ENCODE measurements around the gene HIVEP3.

The HIVEP3 gene

DNA sequence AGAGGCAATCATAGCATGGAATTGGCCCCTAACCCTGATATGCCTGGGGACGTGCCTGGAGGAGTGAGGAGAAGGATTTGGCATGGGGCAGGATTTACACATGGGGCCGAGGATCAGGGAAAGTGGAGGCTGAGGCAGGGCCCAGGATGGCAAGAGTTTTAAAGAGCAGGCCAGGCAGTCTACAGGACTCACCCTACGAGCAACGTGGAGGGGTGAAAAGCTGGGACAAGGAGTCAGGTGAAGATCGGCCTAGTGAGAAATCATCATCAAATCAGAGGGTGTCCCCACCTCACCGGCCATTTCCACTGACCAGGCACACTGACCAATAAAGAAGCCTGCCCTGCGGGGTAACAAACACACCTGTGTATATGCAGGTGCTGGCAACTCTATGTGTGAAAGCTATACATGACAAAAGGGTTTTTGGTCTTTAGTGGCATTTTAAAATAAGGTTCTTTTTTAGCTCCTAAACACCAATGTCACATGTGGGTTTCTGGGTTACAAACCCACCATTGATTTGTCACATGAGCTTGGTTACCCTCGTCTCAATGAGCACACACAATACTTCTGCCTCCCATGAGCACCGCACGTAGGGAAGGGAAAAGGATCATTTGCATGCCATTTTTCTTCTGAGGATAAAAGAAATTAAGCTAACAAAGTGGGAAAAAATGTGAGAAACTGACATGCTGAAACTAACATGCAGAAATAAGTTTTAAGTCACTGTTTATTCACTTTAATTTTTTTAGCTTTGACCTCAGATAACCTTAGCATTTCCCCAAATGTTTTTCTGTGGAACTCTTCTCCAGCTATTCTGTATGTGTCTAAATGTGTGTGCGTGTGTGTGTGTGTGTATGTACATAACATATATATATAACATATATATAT is 266.1 kb downstream of the HIVEP3 start:
- no peak overlapping the region for H3K4me3 ChIP-seq (ENCODE audit: low read depth, low read length)
- DNase-seq (ENCODE audit: low read depth), result no peak
- no peak for TF ChIP-seq CTCF (IDR thresholded peaks at IDR 0.05; ENCODE audit: low read depth, low read length, missing control alignments)

- H3K4me3 ChIP-seq (ENCODE audit: low read depth, low read length), result no peak overlapping the region
- TF ChIP-seq CTCF (IDR thresholded peaks at IDR 0.05; ENCODE audit: low read depth, low read length, missing control alignments), result no peak
- DNase-seq (ENCODE audit: low read depth), result no peak
Observed at GRCh38 chr1:41650028-41650880, 268.5 kb downstream of the HIVEP3 start.

DNA sequence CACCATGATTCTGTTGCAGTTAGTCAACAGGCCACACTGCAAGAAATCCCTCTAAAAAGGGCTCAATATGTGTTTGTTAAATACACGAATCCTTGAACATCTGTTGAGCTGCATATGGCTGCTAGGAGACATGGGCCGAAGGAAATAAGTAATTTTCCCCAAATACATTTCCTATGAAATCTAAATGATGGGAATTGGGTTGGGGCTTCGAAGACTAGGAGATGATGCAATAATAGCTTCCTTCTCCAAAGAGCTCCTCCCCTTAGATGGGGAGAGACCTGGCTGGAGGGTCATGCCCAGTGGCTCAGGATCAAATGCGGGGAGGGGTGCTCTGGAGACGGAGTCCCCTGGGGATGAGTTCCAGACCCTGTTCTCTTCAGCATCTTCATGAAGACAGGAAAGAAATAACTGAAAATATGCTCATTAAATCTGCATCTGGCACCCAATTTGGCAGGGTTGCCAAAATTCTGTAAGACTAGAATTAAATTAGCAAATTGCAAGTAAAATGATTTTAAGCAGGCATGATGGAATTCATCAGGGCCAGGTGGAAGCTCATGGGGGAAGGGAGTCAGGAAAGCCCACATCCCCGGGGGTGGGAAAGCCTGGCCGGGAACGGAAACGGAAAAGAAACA is 269.2 kb downstream of the HIVEP3 start:
- TF ChIP-seq CTCF (IDR thresholded peaks at IDR 0.05; ENCODE audit: low read depth, low read length, missing control alignments), result no peak
- H3K4me3 ChIP-seq (ENCODE audit: low read depth, low read length), result no peak overlapping the region
- no peak for DNase-seq (ENCODE audit: low read depth)

- H3K4me3 ChIP-seq (ENCODE audit: low read depth, low read length), result no peak overlapping the region
- no peak for TF ChIP-seq CTCF (IDR thresholded peaks at IDR 0.05; ENCODE audit: low read depth, low read length, missing control alignments)
- DNase-seq (ENCODE audit: low read depth), result no peak
Observed at GRCh38 chr1:41648844-41649243, 269.9 kb downstream of the HIVEP3 start.

DNA sequence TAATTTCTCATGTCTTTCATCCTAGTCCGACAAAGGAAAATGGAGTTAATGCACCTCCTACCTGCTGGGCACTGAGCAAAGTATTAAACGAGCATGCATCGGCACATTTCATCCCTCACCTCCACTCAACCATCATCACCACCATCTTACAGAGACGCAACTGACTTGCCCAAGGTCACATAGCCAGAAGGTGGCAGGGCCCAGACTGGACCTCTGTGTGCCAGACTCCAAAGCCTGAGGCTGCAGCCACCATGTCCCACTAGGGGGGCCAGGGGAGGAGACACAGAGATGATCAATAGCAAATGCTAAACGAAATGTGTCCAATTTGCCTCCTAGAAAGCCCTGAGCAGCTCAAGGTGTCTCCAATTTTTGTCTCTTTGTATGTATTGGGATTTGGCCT is 270.5 kb downstream of the HIVEP3 start:
- H3K4me3 ChIP-seq (ENCODE audit: low read depth, low read length), result no peak overlapping the region
- TF ChIP-seq CTCF (IDR thresholded peaks at IDR 0.05; ENCODE audit: low read depth, low read length, missing control alignments), result no peak
- DNase-seq (ENCODE audit: low read depth), result no peak

GRCh38 chr1:41647221-41648135 is 271.2 kb downstream of the HIVEP3 start:
- no peak for TF ChIP-seq CTCF (IDR thresholded peaks at IDR 0.05; ENCODE audit: low read depth, low read length, missing control alignments)
- H3K4me3 ChIP-seq (ENCODE audit: low read depth, low read length), result no peak overlapping the region
- DNase-seq (ENCODE audit: low read depth), result no peak

Measured in GM12864 (cell line).